Measurements from ENCODE around the gene DNAH7. TPM values are rescaled to one million over a fixed set of nuclear protein-coding genes. Genes with fewer than 3 reads are reported as not detected.

The DNAH7 gene
- total RNA-seq, 4 donors from 2014 or later: 0.10 to 1.2 (median 0.27) TPM

GRCh38 chr2:195795879-195796278, 272.8 kb downstream of the DNAH7 start:
- Histone ChIP-seq H3K9me3 (no peaks in the 10 kb centered on the region), H3K36me3 (no peaks in the 10 kb centered on the region), H3K27ac (no peak overlapping the region), H3K4me1 (no peaks in the 10 kb centered on the region), H3K4me3 (no peak overlapping the region), H3K27me3 (no peaks in the 10 kb centered on the region)
- WGBS: 41% methylated on average over 1 of the region's 1 CpG
- no peak for DNase-seq (ENCODE audit: low spot score in 2 of 2)
- no peak for TF ChIP-seq CTCF (IDR thresholded peaks at IDR 0.05)
- TF ChIP-seq POLR2AphosphoS5 (IDR thresholded peaks at IDR 0.05): no peak
- no peak for TF ChIP-seq POLR2A (IDR thresholded peaks at IDR 0.05)
- no peak for TF ChIP-seq EP300 (IDR thresholded peaks at IDR 0.05)

DNA sequence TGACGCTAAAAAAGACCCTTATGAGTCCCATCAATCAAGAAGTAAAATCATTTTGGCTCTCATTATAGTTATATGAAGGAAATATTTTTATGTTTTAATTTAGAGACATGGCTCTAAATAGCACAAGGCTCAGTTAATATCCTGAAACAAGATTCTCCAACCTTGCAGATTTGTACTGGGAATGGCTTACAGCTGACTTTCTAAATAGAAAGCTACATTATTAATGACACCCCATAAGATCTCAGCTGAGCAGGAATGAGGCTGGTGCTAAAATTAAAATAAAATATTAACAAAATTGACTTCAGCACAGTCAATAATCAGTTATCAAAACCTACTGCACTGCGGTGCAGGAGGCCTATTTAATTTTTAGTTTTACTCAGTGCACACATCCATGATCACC, 274.8 kb downstream of the DNAH7 start:
- no peak overlapping the region for H3K4me3 ChIP-seq
- WGBS: 69% methylated on average over 2 of the region's 2 CpGs
- H3K27ac ChIP-seq: no peak overlapping the region
- peaks cover 3% of the 10 kb centered on the region for H3K9me3 ChIP-seq
- H3K27me3 ChIP-seq: no peaks in the 10 kb centered on the region
- DNase-seq (ENCODE audit: low spot score in 2 of 2): no peak
- TF ChIP-seq EP300 (IDR thresholded peaks at IDR 0.05) (no peak), POLR2A (IDR thresholded peaks at IDR 0.05) (no peak), CTCF (IDR thresholded peaks at IDR 0.05) (no peak), POLR2AphosphoS5 (IDR thresholded peaks at IDR 0.05) (no peak)
- no peaks in the 10 kb centered on the region for H3K36me3 ChIP-seq
- H3K4me1 ChIP-seq: no peaks in the 10 kb centered on the region

DNA sequence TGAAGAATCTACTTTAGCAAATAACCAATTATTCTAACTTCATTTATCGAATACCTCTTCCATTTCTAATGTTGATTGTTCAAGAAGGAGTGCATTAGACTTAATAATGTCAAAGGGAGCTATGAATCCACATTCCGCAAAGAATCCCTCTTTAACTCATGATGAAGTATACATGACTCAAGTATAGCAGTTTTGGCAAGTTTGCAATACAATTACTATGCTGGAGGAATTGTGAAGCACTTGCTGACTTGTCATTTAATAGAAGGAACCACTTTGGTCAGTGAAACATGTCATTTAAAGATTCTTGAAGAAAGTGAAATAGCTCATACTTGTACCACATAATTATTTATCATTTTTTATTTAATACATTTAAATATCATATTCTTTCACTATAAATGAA, 286.5 kb downstream of the DNAH7 start:
- H3K4me1 ChIP-seq: no peaks in the 10 kb centered on the region
- no peak overlapping the region for H3K27ac ChIP-seq
- H3K9me3 ChIP-seq: no peaks in the 10 kb centered on the region
- no peaks in the 10 kb centered on the region for H3K27me3 ChIP-seq
- DNase-seq (ENCODE audit: low spot score in 2 of 2): no peak
- TF ChIP-seq EP300 (IDR thresholded peaks at IDR 0.05) (no peak), POLR2AphosphoS5 (IDR thresholded peaks at IDR 0.05) (no peak), POLR2A (IDR thresholded peaks at IDR 0.05) (no peak), CTCF (IDR thresholded peaks at IDR 0.05) (no peak)
- no peak overlapping the region for H3K4me3 ChIP-seq
- WGBS: 91% methylated on average over 2 of the region's 2 CpGs
- no peaks in the 10 kb centered on the region for H3K36me3 ChIP-seq

DNA sequence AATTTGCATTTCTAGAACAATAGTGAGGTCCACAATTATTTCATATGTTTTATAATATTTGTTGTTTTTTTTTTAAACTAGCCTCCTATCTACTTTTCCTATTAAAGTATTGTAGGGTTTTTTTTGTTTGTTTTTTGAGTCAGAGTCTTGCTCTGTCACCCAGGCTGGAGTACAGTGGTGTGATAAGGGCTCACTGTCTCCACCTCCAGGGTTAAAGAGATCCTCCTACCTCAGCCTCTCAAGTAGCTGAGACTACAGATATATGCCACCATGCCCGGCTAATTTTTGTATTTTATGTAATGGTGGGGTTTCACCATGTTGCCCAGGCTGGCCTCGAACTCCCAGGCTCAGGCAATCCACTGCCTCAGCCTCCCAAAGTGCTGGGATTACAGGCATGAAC, 289.1 kb downstream of the DNAH7 start:
- Histone ChIP-seq H3K27ac (no peak overlapping the region), H3K27me3 (no peaks in the 10 kb centered on the region), H3K9me3 (no peaks in the 10 kb centered on the region), H3K4me1 (no peaks in the 10 kb centered on the region), H3K36me3 (no peaks in the 10 kb centered on the region), H3K4me3 (no peak overlapping the region)
- no peak for TF ChIP-seq POLR2AphosphoS5 (IDR thresholded peaks at IDR 0.05)
- no peak for TF ChIP-seq POLR2A (IDR thresholded peaks at IDR 0.05)
- TF ChIP-seq CTCF (IDR thresholded peaks at IDR 0.05): no peak
- no peak for TF ChIP-seq EP300 (IDR thresholded peaks at IDR 0.05)
- no peak for DNase-seq (ENCODE audit: low spot score in 2 of 2)
- WGBS: 86% methylated on average over 2 of the region's 2 CpGs

GRCh38 chr2:195769975-195770374, 298.7 kb downstream of the DNAH7 start:
- Histone ChIP-seq H3K4me3 (no peak overlapping the region), H3K36me3 (no peaks in the 10 kb centered on the region), H3K27me3 (no peaks in the 10 kb centered on the region), H3K9me3 (peaks cover 5% of the 10 kb centered on the region), H3K27ac (no peak overlapping the region), H3K4me1 (no peaks in the 10 kb centered on the region)
- DNase-seq (ENCODE audit: low spot score in 2 of 2): no peak
- TF ChIP-seq POLR2A (IDR thresholded peaks at IDR 0.05) (no peak), EP300 (IDR thresholded peaks at IDR 0.05) (no peak), CTCF (IDR thresholded peaks at IDR 0.05) (no peak), POLR2AphosphoS5 (IDR thresholded peaks at IDR 0.05) (no peak)
